ENCODE measurements around the gene GJD3.

DNA sequence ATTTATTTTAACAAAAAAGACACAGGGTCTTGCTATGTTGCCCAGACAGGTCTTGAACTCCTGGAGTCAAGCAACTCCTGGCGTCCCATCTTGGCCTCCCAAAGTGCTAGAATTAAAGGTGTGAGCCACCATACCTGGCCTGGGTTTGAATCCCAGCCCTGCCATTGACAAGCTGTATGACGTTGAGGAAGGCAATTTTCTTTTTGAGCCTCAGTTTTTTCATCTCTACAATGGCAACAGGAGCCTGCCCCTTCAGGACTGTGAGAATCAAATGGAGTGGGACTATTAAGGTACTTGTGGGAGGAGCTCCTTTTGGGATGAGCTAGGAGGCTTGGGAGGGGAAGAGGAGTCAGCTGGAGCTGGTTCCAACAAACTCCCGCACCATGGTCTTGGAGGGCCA lies 49.3 kb downstream of the GJD3 start:
- TF ChIP-seq, protein P1, sequence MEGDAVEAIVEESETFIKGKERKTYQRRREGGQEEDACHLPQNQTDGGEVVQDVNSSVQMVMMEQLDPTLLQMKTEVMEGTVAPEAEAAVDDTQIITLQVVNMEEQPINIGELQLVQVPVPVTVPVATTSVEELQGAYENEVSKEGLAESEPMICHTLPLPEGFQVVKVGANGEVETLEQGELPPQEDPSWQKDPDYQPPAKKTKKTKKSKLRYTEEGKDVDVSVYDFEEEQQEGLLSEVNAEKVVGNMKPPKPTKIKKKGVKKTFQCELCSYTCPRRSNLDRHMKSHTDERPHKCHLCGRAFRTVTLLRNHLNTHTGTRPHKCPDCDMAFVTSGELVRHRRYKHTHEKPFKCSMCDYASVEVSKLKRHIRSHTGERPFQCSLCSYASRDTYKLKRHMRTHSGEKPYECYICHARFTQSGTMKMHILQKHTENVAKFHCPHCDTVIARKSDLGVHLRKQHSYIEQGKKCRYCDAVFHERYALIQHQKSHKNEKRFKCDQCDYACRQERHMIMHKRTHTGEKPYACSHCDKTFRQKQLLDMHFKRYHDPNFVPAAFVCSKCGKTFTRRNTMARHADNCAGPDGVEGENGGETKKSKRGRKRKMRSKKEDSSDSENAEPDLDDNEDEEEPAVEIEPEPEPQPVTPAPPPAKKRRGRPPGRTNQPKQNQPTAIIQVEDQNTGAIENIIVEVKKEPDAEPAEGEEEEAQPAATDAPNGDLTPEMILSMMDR (IDR thresholded peaks at IDR 0.05), result no peak
- TF ChIP-seq POLR2A (IDR thresholded peaks at IDR 0.05), result no peak
